HFFc6 (cell line): ENCODE results near the gene TUBB2A. TPM values are rescaled to one million over a fixed set of nuclear protein-coding genes. Genes with fewer than 3 reads are reported as not detected.
"Not testable (repeated sequence)": the region's sequence is repeated elsewhere in the genome, so short reads cannot be mapped to it uniquely, and the experiment has no call there.

Source experiments
- DNase-seq: peaks from one replicate; pipeline ENCODE4 v3.0.0-alpha.2; 2018
- H3K27ac Mint-ChIP-seq: 2 replicates; pipeline ENCODE4 v1.8.0; 2020; ENCODE audit warnings: mild to moderate bottlenecking, mixed read lengths
- H3K27me3 Mint-ChIP-seq: 2 replicates; pipeline ENCODE4 v1.8.0; 2021; ENCODE audit warnings: mild to moderate bottlenecking, moderate library complexity, mixed read lengths; ENCODE audit not compliant: insufficient read depth
- H3K36me3 Mint-ChIP-seq: 2 replicates; pipeline ENCODE4 v1.8.0; 2021; ENCODE audit warnings: low read depth, mixed read lengths
- H3K4me1 Mint-ChIP-seq: 2 replicates; pipeline ENCODE4 v1.8.0; 2020; ENCODE audit warnings: low read depth, mixed read lengths
- H3K4me3 Mint-ChIP-seq: 2 replicates; pipeline ENCODE4 v1.8.0; 2020; ENCODE audit warnings: mild to moderate bottlenecking, moderate library complexity, mixed read lengths
- H3K9me3 Mint-ChIP-seq: 2 replicates; pipeline ENCODE4 v1.8.0; 2020; ENCODE audit warnings: mild to moderate bottlenecking, mixed read lengths
- total RNA-seq, 6 experiments: library from RNA; stranded (reverse); fragmentation: NEBNext Ultra II Directional; extraction: Animal tissue kit (Norgen Biotek cat#: 25700); gene quantifications; 2 replicates in 1 of 6; 3 replicates in 5 of 6; pipeline ENCODE4 v1.2.3, GENCODE V29; 2021
- TF ChIP-seq, protein P1 (sequence below): fragments of 200-600 bp; sonication (generic); IDR thresholded peaks from 2 replicates; pipeline ENCODE4 v1.5.0; 2021; ENCODE audit warnings: antibody characterized with exemption, mild to moderate bottlenecking

The TUBB2A gene
- total RNA-seq, 6 experiments from 2014 or later = 114 to 152 (median 120) TPM

DNA sequence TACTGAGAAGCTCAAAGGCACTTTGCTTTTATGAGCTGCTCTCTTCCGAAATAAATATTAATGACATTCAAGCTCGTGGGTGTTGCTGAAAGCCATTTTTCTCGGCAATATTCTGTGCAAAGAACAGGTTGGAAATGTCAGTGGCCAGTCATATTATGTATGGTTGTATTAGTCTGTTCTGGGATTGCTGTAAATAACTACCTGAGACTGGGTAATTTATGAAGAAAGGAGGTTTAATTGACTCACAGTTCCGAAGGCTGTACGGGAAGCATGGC lies 38.0 kb upstream of the TUBB2A start:
- Mint-ChIP-seq H3K4me1 (no peaks in the 10 kb centered on the region), H3K36me3 (peaks cover 9% of the 10 kb centered on the region; the same call in 1 of the 2 replicates), H3K4me3 (no peak overlapping the region), H3K9me3 (no peaks in the 10 kb centered on the region; the same call in 1 of the 2 replicates), H3K27ac (no peak overlapping the region), H3K27me3 (peaks cover 6% of the 10 kb centered on the region; the same call in 1 of the 2 replicates)
- TF ChIP-seq, protein P1, sequence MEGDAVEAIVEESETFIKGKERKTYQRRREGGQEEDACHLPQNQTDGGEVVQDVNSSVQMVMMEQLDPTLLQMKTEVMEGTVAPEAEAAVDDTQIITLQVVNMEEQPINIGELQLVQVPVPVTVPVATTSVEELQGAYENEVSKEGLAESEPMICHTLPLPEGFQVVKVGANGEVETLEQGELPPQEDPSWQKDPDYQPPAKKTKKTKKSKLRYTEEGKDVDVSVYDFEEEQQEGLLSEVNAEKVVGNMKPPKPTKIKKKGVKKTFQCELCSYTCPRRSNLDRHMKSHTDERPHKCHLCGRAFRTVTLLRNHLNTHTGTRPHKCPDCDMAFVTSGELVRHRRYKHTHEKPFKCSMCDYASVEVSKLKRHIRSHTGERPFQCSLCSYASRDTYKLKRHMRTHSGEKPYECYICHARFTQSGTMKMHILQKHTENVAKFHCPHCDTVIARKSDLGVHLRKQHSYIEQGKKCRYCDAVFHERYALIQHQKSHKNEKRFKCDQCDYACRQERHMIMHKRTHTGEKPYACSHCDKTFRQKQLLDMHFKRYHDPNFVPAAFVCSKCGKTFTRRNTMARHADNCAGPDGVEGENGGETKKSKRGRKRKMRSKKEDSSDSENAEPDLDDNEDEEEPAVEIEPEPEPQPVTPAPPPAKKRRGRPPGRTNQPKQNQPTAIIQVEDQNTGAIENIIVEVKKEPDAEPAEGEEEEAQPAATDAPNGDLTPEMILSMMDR = no peak
- no peak for DNase-seq

DNA sequence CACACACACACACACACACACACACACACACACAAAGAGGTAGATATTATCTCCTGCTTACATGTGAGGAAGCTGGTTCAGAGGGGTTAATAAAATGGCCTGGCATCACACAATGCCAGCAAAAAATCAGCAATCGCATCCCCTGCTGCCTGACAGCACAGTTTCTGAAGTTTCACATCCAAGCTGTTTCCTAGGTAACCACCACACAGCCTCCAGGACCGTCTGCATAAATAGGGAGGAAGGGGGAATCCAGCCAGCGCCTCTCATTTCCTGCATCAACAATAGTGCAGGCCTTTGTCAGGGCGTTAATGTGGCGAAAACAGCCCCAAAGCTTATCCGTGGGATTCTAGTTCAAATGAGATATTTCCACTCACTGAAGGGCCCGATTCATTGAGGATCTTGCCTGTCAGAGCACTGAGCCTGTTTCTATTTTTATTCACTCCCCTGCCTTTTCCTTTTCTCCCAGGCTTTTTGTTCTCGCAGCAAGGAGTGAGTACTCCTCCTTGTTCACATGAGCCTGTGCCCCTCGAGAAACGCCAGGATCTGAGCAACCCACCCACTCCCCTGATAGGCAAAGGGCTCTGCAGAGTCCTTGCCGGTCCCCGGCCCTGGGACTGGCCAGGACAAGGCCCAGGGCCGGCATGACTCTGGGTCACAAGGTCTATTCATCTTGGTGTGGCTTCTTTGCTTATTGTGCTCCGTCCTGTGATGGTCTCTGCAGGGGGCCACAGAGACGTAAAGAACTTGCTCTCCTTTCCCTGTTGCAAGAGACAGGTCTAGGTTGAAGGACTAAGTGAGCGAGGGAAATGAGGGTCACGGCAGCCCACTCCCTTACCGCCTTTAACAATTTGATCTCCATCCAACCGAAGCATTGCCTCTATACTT lies 37.4 kb upstream of the TUBB2A start:
- Mint-ChIP-seq H3K27ac (no peak overlapping the region), H3K4me3 (no peak overlapping the region), H3K9me3 (no peaks in the 10 kb centered on the region; the same call in 1 of the 2 replicates), H3K27me3 (0 out of 2 replicates have a peak, but pooled peaks cover 6% of the 10 kb centered on the region), H3K36me3 (peaks cover 9% of the 10 kb centered on the region; the same call in 1 of the 2 replicates), H3K4me1 (no peaks in the 10 kb centered on the region)
- TF ChIP-seq, protein P1 = no peak
- no peak for DNase-seq

DNA sequence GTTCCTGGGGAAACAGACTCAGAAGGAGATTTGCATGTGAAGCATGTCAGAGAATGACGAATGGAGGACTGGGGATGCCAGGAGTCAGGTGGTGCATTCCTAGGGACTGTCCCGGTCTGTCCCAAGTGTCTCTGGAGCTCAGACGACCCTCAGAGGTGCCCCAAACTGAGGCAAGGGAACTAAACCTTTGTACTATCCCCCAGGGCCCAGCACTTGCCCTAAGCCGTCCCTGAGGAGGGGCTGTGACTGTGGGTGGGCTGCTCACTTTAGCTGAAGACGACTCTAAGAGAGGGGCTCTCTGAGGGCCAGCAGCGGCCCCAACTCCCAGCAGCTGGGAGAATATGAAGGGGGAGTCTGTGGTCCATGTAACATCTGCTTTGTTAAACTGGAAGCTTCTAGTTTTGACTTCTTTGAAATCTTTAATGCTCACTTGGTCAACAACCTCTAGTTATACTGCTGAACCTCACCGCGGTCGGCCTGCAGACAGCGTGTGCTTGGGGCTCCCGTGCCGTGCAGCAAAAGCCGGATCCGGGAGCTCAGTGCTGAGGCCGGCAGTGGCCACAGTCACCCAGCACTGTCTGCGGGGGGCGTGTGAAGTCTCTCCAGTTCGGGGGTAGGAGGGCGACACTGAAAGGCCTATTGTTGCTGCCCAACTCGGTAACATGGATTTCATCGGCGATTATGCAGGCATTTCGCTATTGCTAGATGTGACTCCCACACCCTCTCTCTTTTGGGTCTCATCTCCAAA lies 35.9 kb upstream of the TUBB2A start:
- Mint-ChIP-seq H3K36me3 (peaks cover 3% of the 10 kb centered on the region; the same call in 1 of the 2 replicates), H3K27ac (no peak overlapping the region)
- TF ChIP-seq, protein P1 = no peak

DNA sequence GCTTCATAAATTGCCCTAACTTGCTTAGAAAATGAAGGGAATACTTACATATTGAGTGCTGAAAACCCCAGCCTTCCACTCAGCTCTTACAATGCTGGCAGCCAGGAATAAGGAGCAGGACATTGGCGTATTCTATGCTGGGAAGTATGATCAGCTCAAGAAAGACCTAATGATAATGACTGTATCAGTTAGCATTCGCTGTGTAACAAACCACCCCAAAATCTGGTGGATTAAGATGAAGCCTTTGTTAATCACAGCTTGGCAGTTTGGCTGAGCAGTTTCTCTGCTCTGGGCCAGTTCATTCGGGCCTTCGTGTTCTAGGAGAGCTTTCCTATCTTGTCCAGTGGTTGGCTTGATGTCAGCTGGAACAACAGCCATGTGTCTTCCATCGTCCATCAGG lies 33.4 kb upstream of the TUBB2A start:
- no peaks in the 10 kb centered on the region for H3K9me3 Mint-ChIP-seq
- TF ChIP-seq, protein P1 = no peak
- no peak overlapping the region for H3K4me3 Mint-ChIP-seq
- no peak for DNase-seq
- H3K27me3 Mint-ChIP-seq = peaks cover 8% of the 10 kb centered on the region
- H3K36me3 Mint-ChIP-seq = peaks cover 3% of the 10 kb centered on the region; the same call in 1 of the 2 replicates
- H3K4me1 Mint-ChIP-seq = no peaks in the 10 kb centered on the region
- no peak overlapping the region for H3K27ac Mint-ChIP-seq

More for the DNA sequence above, 35.9 kb upstream of the TUBB2A start:
- Mint-ChIP-seq H3K9me3 (no peaks in the 10 kb centered on the region), H3K4me1 (no peaks in the 10 kb centered on the region), H3K27me3 (peaks cover 11% of the 10 kb centered on the region; the same call in 1 of the 2 replicates), H3K4me3 (no peak overlapping the region)
- no peak for DNase-seq

DNA sequence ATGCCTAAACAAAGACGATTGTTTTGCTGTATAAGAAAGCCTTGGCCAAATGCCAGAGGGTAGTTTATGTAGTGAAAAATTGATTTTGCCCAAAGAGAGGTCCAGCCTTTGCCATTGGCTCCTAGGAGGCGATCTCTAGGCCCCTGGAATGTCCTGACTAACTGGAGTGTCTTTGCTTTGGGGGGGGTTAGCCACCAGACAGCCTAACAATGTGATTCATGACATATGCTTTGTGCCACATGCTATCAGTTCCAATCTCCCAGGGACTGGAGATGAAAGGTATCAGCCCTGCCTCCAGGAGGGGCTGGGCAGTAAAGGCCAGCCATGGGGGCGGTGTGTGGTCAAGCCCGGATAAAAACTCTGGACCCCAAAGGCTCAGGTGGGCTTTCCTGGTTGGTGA lies 32.7 kb upstream of the TUBB2A start:
- no peak overlapping the region for H3K4me3 Mint-ChIP-seq
- TF ChIP-seq, protein P1 = no peak
- H3K4me1 Mint-ChIP-seq = no peaks in the 10 kb centered on the region
- H3K27ac Mint-ChIP-seq = no peak overlapping the region
- no peak for DNase-seq
- peaks cover 15% of the 10 kb centered on the region for H3K27me3 Mint-ChIP-seq
- no peaks in the 10 kb centered on the region for H3K9me3 Mint-ChIP-seq
- H3K36me3 Mint-ChIP-seq = peaks cover 3% of the 10 kb centered on the region; the same call in 1 of the 2 replicates

DNA sequence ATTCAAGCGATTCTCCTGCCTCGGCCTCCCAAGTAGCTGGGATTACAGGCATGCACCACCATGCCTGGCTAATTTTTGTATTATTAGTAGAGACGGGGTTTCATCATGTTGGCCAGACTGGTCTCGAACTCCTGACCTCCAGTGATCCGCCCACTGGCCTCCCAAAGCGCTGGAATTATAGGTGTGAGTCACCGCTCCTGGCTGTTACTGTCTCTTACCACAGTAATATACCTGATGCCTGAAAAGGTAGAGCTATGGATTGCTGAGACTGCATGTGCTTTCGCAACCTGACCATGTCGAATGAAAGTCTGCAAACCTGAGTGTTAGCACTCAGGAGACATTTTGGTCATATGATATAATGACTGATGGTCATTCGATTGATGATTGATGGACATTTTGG lies 31.8 kb upstream of the TUBB2A start:
- peaks cover 21% of the 10 kb centered on the region for H3K27me3 Mint-ChIP-seq
- DNase-seq, H3K4me1 Mint-ChIP-seq, H3K36me3 Mint-ChIP-seq, H3K4me3 Mint-ChIP-seq, H3K27ac Mint-ChIP-seq, H3K9me3 Mint-ChIP-seq: not testable (repeated sequence)
